ENCODE measurements around the gene C17orf113.

C17orf113 gene

DNA sequence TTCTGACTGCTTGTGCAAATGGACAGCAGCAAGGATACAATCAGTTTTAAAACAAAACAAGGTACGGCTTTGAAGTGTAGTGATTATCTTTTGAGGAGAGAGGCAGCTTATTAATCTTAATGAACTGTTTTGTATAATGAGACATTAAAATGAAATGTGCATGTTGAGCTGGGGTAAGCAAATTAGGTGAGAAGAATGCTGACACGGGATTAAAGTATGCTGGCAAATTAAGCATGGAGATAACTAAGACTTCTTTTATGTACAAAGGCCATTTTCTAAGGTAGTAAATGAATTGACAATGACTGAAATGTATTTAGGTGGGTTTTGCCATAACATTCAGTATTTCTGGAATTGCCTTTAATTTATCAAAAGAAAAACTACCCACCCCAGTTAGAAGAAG, 51.9 kb downstream of the C17orf113 start:
- no peak overlapping the region for H3K4me3 ChIP-seq (ENCODE audit: low read depth, low read length)
- no peak for DNase-seq (ENCODE audit: low read depth)
- TF ChIP-seq CTCF (IDR thresholded peaks at IDR 0.05; ENCODE audit: low read depth, low read length, missing control alignments): no peak
- in situ Hi-C loops (cut with HindIII; ENCODE audit: low sequenced_read_pairs): no loop called here

GRCh38 chr17:41996855-41997164, 53.6 kb downstream of the C17orf113 start:
- H3K4me3 ChIP-seq (ENCODE audit: low read depth, low read length): no peak overlapping the region
- DNase-seq (ENCODE audit: low read depth): no peak
- no peak for TF ChIP-seq CTCF (IDR thresholded peaks at IDR 0.05; ENCODE audit: low read depth, low read length, missing control alignments)
- in situ Hi-C loops (cut with HindIII; ENCODE audit: low sequenced_read_pairs): no loop called here

DNA sequence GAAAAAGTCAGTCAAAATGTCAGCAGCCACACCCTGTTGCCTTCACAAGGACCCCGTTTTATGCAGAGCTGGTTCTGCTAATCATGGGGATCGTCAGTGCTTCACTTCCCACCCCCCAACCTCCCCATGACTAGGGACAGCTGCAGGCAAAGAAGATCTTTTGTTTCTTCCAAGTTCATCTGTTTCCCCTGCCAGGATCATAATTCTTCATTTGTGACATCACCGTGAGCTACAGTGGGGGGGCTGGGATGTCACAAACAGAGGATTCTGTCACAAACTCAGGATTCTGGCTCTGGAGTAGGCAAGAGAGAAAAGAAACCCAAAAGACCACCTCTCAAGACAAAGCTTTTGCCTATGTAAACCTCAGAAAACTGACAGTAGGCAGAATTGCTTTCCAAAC, 57.8 kb downstream of the C17orf113 start:
- H3K4me3 ChIP-seq (ENCODE audit: low read depth, low read length): no peak overlapping the region
- DNase-seq (ENCODE audit: low read depth): no peak
- no peak for TF ChIP-seq CTCF (IDR thresholded peaks at IDR 0.05; ENCODE audit: low read depth, low read length, missing control alignments)
- in situ Hi-C loops (cut with HindIII; ENCODE audit: low sequenced_read_pairs): no loop called here

- in situ Hi-C loops (cut with HindIII; ENCODE audit: low sequenced_read_pairs): no loop called here
- H3K4me3 ChIP-seq (ENCODE audit: low read depth, low read length): no peak overlapping the region
- no peak for DNase-seq (ENCODE audit: low read depth)
- TF ChIP-seq CTCF (IDR thresholded peaks at IDR 0.05; ENCODE audit: low read depth, low read length, missing control alignments): no peak
Observed at GRCh38 chr17:41989702-41990419, 60.5 kb downstream of the C17orf113 start.

DNA sequence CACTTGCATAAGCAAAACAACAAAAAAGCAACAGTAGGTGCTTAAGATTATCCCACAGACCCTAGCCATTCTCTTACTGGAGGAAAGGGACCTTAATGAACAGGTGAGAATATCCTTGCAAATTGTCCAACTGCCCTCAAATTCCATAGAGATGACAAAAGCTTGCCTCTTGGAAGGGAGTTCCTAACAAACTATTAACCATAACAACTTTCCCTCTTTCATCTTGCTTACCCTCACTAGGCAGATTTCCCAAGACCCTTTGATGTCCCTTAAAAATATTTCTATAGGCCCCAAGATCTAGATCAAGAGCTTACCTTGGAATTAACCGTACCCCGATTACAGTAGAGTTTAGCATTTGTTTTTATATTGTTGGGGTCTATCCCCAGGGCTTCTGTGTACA, 62.0 kb downstream of the C17orf113 start:
- in situ Hi-C loops (cut with HindIII; ENCODE audit: low sequenced_read_pairs): no loop called here
- no peak for TF ChIP-seq CTCF (IDR thresholded peaks at IDR 0.05; ENCODE audit: low read depth, low read length, missing control alignments)
- H3K4me3 ChIP-seq (ENCODE audit: low read depth, low read length): no peak overlapping the region
- DNase-seq (ENCODE audit: low read depth): no peak

All from astrocyte of the cerebellum (primary cell).